Measurements from ENCODE around the gene SCEL.

Gene SCEL

GRCh38 chr13:77687799-77688198, 152.3 kb downstream of the SCEL start:
- FAIRE-seq: no peak

- no peak for FAIRE-seq
Observed at GRCh38 chr13:77691871-77692270, 156.4 kb downstream of the SCEL start.

DNA sequence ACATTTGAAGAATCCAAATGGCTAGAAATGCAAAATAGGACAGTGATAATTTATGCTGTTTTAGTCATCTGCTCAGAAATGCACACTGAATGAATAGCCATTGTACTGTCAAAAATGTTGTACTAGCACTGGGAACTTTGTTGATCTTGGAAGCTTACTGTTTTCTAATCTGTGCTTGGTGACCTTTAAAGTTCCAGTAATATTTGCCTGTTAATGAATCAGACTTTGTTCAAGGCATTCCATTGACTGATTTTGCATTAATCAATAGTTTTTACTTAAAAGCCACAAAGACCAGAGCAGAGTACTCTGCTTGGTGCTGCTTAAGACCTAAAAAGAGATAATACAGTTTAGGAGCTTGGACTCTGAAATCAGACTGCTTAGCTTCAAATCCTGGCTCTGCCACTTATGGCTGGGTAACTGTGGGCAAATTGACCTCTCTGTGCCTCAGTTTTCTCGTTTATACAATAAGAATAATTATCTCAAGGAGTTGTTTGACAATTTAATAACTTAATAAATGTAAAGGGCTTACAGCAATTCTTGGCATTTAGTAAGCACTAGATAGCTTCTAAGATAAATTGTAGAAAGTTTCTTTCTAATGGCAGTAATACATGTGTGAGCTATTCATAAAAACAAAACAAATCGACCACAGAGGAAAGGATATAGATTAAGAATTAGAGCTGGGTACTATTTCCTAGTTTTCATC, 157.4 kb downstream of the SCEL start:
- peak; percentile 58 for FAIRE-seq

DNA sequence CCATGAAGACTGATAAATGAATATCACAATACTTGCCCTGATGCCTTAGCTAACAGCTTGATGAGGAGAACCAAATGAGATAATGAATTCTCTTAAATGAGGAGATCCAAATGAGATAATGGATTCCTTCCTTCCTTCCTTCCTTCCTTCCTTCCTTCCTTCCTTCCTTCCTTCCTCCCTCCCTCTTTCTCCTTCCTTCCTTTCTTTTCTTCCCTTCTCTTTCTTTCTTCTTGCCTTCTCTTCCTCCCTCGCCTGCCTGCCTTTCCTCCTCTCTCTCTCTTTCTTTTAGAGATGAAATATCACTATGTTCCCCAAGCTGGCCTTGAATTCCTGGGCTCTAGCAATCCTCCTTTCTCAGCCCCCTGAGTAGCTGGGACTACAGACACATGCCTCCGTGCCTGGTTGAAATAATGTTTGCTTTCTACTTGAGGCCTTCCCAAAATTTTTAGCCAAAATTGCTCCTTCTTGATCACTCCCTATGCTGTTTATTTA, 158.0 kb downstream of the SCEL start:
- no peak for FAIRE-seq
